Activated CD4-positive, alpha-beta T cell treated with anti-CD3 and anti-CD28 coated beads for 24 hours (primary cell): Measurements from ENCODE around the gene RAB11FIP2.
"Not testable (repeated sequence)": the region's sequence is repeated elsewhere in the genome, so short reads cannot be mapped to it uniquely, and the experiment has no call there.

Experiments used
- DNase-seq, 2 donors: peaks; one replicate each; pipeline ENCODE4 v3.0.0-alpha.2; 2020; ENCODE audit warnings: low read depth in 2 of 2

Gene RAB11FIP2, protein sequence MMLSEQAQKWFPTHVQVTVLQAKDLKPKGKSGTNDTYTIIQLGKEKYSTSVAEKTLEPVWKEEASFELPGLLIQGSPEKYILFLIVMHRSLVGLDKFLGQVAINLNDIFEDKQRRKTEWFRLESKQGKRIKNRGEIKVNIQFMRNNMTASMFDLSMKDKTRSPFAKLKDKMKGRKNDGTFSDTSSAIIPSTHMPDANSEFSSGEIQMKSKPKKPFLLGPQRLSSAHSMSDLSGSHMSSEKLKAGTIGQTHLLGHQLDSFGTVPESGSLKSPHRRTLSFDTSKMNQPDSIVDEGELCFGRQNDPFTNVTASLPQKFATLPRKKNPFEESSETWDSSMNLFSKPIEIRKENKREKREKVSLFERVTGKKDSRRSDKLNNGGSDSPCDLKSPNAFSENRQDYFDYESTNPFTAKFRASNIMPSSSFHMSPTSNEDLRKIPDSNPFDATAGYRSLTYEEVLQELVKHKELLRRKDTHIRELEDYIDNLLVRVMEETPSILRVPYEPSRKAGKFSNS

DNA sequence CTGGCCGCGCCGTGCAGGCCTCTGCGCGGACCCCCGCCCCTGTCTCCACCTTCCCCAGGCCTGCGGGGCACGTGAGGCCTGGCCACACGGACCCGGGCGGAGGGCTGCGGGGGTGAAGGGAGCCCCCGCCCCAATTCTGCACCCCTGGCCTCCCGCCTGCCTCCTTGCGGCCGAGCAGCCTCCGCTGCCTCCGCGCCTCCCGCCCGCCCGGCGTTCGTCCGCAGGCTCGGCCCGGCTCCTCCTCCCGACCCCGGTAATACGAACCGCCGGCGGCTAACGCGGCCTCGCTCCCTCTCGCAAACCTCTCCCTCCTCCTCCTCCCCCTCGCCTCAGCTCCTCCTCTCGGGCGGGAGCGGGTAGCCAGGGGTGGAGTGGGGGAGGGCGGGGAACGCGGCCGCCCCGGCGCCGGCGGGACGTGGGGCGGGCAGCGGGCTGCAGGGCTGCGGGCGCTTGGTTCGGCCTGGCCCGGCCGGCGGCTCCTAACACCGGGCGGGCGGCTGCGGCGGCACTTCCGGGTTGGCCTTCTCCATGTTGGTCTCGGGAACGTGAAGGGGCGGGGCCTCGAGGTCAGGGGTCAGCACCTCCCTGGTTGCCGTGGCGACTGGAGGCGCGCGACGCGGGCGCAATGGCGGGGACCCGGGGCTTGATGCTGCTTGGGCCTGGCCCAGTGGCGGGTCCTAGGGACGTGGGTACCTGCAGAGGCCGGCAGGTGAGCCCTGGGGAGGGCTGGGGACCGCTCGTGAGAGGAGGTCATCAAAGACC lies at the start of gene RAB11FIP2:
Gene RAB11FIP2 (minus strand): TSS at position 547 of the 762 bp plus-strand sequence. CDS start 778 bp downstream, outside the sequence.
- peak; percentile 94 to 95 for DNase-seq

DNA sequence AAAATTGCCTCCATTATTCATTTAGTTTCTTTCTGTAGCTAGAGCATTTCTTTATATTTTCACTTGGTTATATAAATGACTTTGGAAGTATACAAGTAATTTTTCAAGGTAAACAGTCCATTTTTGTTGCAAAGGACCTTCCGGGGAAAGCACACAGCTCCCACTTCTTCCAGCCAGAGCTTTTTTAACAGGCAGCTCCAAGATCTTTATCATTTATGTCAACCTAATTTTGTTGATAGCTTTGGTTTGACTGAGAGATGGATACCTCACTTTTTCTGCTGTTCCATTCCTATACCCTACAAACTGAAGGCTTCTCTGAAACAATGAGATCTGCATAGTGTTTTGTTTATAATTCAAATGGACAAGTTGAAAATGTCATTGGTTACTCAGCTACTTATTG lies 49.3 kb upstream of the RAB11FIP2 start:
- no peak for DNase-seq

DNA sequence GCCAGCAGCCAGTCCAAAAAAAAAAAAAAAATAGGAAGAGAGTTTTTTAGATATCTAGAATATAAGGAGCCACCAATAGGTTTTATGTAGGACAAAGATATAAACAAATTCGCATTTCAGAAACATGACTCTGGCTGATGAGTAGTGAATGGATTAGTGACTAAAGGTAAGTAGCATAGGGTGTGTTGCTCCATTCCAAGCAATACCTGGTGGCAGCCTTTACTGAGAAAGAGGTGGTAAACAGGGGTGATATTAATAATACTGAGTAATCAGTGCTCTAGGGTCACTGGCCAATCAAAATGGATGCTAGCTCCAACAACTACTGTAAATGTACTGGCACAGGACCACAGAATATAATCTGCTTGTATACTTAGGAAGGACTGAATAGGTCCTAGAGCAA lies 45.5 kb upstream of the RAB11FIP2 start:
- DNase-seq: no peak

GRCh38 chr10:118080817-118081216 lies 34.1 kb upstream of the RAB11FIP2 start:
- no peak for DNase-seq

DNA sequence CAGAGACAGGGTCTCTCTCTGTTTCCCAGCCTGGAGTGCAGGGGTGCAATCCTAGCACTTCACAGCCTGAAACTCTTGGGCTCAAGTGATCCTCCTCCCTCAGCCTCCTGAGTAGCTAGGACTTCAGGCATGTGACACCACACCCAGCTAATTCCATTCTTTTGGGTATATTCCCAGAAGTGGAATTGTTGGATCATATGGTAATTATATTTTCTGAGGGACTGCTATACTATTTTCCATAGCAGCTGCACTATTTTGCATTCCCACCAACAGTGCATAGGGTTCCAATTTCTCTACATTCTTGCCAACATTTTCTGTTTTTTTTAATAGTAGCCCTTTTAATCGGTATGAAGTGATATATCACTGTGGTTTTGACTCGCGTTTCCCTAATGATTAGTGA lies 30.0 kb upstream of the RAB11FIP2 start:
- DNase-seq: no peak

DNA sequence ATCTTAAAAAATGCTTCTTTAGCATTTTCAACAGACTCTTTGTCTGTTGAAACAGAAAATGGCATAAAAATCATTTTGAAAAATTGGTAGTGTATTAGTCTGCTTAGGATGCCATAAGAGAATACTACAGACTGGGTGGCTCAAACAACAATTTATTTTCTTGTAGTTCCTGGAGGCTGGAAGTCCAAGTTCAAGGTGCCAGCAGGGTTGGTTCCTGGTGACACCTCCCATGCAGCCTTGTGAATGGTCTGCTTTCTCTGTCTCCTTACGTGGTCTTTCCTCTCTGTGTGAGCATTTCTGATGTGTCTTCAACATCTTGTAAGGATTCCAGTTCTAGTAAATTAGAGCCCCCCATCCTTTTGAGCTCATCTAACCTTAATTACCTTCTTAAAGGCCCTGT lies 26.1 kb upstream of the RAB11FIP2 start:
- DNase-seq: no peak

GRCh38 chr10:118067389-118067788 lies 20.6 kb upstream of the RAB11FIP2 start:
- not testable (repeated sequence) for DNase-seq

GRCh38 chr10:118062798-118063238 lies 16.1 kb upstream of the RAB11FIP2 start:
- no peak for DNase-seq

DNA sequence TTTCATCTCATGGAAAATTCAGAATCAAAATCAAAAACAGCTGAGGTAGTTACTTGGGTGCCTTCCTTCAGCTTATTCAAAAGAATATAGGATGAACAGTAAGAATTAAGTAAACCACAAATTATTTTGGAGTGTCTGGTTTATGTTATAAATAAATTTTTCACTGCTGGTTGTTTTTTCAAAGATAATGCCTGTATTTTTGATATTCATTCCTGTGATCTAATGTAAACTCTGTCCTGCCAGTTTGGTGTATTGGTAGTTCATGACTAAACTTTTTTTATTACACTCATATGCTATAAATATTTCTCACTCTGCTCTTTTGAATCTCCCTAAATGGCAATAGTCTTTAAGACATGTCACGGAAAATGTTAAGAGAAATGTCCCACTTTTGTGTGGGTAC lies 11.6 kb upstream of the RAB11FIP2 start:
- DNase-seq: no peak

- DNase-seq: no peak
Measured at GRCh38 chr10:118057361-118057760, 10.6 kb upstream of the RAB11FIP2 start.

- no peak for DNase-seq
Measured at GRCh38 chr10:118054383-118054782, 7.6 kb upstream of the RAB11FIP2 start.

- no peak for DNase-seq
Measured at GRCh38 chr10:118052816-118053215, 6.1 kb upstream of the RAB11FIP2 start.

GRCh38 chr10:118047880-118048279 lies 1.1 kb upstream of the RAB11FIP2 start:
- no peak for DNase-seq

GRCh38 chr10:118047157-118047719 lies 497 bp upstream of the RAB11FIP2 start:
- no peak for DNase-seq

DNA sequence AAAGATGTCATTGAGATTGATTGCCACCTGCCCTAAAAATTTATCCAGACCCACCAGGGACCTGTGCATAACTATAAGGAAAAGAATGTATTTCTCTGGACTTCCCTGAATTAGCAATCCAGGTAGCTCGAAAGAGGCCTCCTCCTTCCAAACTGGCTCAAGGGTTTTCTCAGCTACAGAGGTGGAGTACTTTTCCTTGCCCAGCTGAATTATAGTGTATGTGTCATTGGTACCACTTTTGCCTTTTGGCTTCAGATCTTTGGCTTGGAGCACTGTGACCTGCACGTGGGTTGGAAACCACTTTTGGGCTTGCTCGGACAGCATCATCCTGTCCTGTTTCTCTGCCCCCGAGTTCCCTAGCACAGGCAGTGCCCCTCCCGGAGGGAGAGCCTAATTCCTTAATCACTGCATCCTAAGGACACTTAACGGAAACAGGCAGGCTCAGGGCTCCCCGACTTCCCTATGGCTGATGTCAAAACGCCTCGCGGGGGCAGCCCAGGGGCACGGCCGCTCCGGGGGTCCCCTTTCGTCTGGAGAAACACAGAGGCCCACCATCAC lies 825 bp downstream of the RAB11FIP2 start:
- DNase-seq: peak; percentile 2 to 3

DNA sequence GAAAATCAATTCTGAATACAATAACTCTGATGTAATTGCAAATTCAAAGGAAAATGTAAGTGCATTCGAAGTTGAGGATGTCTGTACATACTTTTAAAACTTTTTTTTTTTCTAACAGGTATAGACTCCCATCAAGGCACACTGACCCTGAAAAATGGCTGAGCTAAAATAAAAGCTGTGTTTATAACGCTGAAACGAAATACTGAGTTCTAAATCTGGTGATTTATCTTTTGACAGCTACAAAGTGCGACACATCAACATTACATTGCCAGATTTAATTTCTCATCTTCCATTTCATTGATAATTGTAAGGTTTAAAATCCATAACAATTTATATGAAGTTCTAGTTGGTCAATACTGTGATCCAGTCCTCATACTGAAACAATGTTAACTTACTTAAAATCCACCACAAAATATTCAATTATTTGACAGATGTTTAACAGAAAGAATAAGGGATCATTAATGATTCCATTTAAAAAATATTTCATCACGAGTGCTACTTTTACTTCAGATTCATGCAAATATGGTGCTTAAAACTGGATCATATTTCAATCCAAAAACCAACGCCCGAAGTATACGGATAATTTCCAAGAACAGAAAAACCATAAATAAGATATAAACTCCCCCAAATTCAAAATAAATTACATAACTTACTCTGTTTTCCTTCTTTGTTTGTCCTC lies 1.4 kb downstream of the RAB11FIP2 start:
- DNase-seq: no peak

DNA sequence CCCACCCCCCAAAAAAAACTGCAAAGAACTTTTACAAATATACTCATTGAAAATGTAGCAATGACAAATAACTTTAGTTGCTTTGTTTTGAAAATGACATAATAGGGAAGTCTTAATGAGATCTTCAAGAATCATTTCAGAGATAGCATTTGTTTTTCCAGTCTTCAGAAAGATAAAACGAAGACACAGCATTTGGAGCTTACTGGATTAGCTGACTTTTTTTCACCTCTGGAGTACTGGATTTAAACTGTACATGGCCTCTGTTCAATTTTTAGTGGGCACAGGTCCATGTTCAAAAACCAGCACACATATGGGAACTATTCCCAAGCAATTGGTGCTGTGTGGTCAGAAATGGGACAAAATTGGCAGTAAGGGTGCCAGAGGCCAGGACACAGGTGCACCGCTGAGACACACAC lies 3.9 kb downstream of the RAB11FIP2 start:
- no peak for DNase-seq

GRCh38 chr10:118042336-118042735 lies 4.4 kb downstream of the RAB11FIP2 start:
- no peak for DNase-seq

GRCh38 chr10:118041316-118041715 lies 5.4 kb downstream of the RAB11FIP2 start:
- no peak for DNase-seq

GRCh38 chr10:118036281-118036875 lies 10.4 kb downstream of the RAB11FIP2 start:
- no peak for DNase-seq
